ENCODE data around the gene MICAL3. TPM values are rescaled to one million over a fixed set of nuclear protein-coding genes. Genes with fewer than 3 reads are reported as not detected.

MICAL3 gene
- polyA plus RNA-seq, 1 donor from 2014 or later: 28.1 TPM

DNA sequence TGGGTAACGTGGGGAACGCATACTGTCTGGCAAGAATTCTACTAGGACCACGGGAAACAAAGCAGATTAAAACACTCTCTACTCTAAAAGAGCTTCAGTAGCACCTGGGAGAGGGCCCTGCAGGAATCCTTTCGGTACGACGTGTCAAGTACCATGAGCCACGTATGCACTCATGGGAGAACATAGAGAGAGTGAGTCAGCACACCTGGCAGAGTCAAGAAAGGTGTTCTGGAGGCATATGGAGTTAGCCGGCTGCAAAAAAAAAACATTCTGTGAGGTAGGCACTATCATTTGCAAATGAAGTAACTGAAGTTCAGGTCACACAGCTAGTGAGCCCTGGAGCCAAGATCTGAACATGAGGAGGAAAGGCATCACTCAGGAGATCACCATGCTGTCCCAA lies 179.0 kb downstream of the MICAL3 start:
- no peaks in the 10 kb centered on the region for H3K9me3 ChIP-seq (ENCODE audit: low read length)
- no peaks in the 10 kb centered on the region for H3K9me2 ChIP-seq (ENCODE audit: insufficient read depth, low read length)
- H3K9ac ChIP-seq (ENCODE audit: low read length): no peak overlapping the region
- H3K4me2 ChIP-seq (ENCODE audit: low read length): no peak overlapping the region
- H3F3A ChIP-seq (ENCODE audit: insufficient read depth, low read length, poor library complexity, severe bottlenecking): no peaks in the 10 kb centered on the region
- TF ChIP-seq, protein P1, sequence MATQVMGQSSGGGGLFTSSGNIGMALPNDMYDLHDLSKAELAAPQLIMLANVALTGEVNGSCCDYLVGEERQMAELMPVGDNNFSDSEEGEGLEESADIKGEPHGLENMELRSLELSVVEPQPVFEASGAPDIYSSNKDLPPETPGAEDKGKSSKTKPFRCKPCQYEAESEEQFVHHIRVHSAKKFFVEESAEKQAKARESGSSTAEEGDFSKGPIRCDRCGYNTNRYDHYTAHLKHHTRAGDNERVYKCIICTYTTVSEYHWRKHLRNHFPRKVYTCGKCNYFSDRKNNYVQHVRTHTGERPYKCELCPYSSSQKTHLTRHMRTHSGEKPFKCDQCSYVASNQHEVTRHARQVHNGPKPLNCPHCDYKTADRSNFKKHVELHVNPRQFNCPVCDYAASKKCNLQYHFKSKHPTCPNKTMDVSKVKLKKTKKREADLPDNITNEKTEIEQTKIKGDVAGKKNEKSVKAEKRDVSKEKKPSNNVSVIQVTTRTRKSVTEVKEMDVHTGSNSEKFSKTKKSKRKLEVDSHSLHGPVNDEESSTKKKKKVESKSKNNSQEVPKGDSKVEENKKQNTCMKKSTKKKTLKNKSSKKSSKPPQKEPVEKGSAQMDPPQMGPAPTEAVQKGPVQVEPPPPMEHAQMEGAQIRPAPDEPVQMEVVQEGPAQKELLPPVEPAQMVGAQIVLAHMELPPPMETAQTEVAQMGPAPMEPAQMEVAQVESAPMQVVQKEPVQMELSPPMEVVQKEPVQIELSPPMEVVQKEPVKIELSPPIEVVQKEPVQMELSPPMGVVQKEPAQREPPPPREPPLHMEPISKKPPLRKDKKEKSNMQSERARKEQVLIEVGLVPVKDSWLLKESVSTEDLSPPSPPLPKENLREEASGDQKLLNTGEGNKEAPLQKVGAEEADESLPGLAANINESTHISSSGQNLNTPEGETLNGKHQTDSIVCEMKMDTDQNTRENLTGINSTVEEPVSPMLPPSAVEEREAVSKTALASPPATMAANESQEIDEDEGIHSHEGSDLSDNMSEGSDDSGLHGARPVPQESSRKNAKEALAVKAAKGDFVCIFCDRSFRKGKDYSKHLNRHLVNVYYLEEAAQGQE (IDR thresholded peaks at IDR 0.05; ENCODE audit: borderline replicate concordance): no peak
- no peak for TF ChIP-seq MXI1 (conservative IDR thresholded peaks at IDR 0.05; ENCODE audit: poor library complexity, severe bottlenecking)
- TF ChIP-seq, protein P2, sequence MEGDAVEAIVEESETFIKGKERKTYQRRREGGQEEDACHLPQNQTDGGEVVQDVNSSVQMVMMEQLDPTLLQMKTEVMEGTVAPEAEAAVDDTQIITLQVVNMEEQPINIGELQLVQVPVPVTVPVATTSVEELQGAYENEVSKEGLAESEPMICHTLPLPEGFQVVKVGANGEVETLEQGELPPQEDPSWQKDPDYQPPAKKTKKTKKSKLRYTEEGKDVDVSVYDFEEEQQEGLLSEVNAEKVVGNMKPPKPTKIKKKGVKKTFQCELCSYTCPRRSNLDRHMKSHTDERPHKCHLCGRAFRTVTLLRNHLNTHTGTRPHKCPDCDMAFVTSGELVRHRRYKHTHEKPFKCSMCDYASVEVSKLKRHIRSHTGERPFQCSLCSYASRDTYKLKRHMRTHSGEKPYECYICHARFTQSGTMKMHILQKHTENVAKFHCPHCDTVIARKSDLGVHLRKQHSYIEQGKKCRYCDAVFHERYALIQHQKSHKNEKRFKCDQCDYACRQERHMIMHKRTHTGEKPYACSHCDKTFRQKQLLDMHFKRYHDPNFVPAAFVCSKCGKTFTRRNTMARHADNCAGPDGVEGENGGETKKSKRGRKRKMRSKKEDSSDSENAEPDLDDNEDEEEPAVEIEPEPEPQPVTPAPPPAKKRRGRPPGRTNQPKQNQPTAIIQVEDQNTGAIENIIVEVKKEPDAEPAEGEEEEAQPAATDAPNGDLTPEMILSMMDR (IDR thresholded peaks at IDR 0.05; ENCODE audit: poor library complexity, severe bottlenecking): no peak
- no peak for TF ChIP-seq TAF1 (IDR thresholded peaks at IDR 0.05; ENCODE audit: low read depth)
- no peak for TF ChIP-seq RAD21 (conservative IDR thresholded peaks at IDR 0.05)
- TF ChIP-seq SMC3 (conservative IDR thresholded peaks at IDR 0.05; ENCODE audit: poor library complexity): no peak
- no peak for TF ChIP-seq EP300 (conservative IDR thresholded peaks at IDR 0.05; ENCODE audit: poor library complexity, severe bottlenecking)
- no peak for TF ChIP-seq EZH2 (IDR thresholded peaks at IDR 0.05; ENCODE audit: borderline replicate concordance, insufficient read depth, low read length, poor library complexity, severe bottlenecking)
- no peak for TF ChIP-seq POLR2AphosphoS5 (IDR thresholded peaks at IDR 0.05)
- H3K36me3 ChIP-seq (ENCODE audit: insufficient read depth, low read length): no peaks in the 10 kb centered on the region
- H3K27me3 ChIP-seq (ENCODE audit: insufficient read depth, low read depth, low read length): no peaks in the 10 kb centered on the region
- H3K4me3 ChIP-seq (ENCODE audit: low read length): no peak overlapping the region
- no peak overlapping the region for H2AFZ ChIP-seq (ENCODE audit: low read depth, low read length)
- no peaks in the 10 kb centered on the region for H3K79me2 ChIP-seq (replicated peaks; ENCODE audit: insufficient read depth, low read length)
- H3K27ac ChIP-seq (ENCODE audit: low read length): no peak overlapping the region
- no peaks in the 10 kb centered on the region for H4K20me1 ChIP-seq (ENCODE audit: insufficient read depth)

DNA sequence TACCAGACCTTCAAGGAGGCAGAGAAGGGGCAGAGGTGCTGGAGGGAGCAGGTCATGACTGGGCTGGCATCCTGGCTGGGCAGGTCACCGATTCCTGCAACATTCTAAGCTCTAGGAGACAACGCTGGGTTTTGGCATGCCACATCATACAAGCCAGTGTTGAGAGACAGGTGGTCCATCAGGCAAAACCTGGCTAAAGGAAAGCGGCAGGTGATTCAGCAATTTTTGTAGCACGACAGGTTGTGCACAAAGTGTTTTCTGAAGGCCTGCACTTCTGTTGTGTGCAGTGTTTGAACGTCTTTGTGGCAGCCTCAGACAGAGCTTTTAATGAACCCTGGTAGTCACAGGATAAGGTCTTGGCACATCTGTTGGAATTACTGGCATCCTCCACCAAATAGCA lies 180.2 kb downstream of the MICAL3 start:
- Histone ChIP-seq H3K9me2 (ENCODE audit: insufficient read depth, low read length) (no peaks in the 10 kb centered on the region), H3K36me3 (ENCODE audit: insufficient read depth, low read length) (no peaks in the 10 kb centered on the region), H3K79me2 (replicated peaks; ENCODE audit: insufficient read depth, low read length) (no peaks in the 10 kb centered on the region), H3K9me3 (ENCODE audit: low read length) (no peaks in the 10 kb centered on the region), H3F3A (ENCODE audit: insufficient read depth, low read length, poor library complexity, severe bottlenecking) (no peaks in the 10 kb centered on the region), H3K27me3 (ENCODE audit: insufficient read depth, low read depth, low read length) (no peaks in the 10 kb centered on the region), H3K9ac (ENCODE audit: low read length) (no peak overlapping the region), H4K20me1 (ENCODE audit: insufficient read depth) (no peaks in the 10 kb centered on the region), H3K27ac (ENCODE audit: low read length) (no peak overlapping the region), H3K4me2 (ENCODE audit: low read length) (no peak overlapping the region), H3K4me3 (ENCODE audit: low read length) (no peak overlapping the region), H2AFZ (ENCODE audit: low read depth, low read length) (no peak overlapping the region)
- no peak for TF ChIP-seq MXI1 (conservative IDR thresholded peaks at IDR 0.05; ENCODE audit: poor library complexity, severe bottlenecking)
- TF ChIP-seq, protein P2 (IDR thresholded peaks at IDR 0.05; ENCODE audit: poor library complexity, severe bottlenecking): no peak
- no peak for TF ChIP-seq EP300 (conservative IDR thresholded peaks at IDR 0.05; ENCODE audit: poor library complexity, severe bottlenecking)
- TF ChIP-seq POLR2AphosphoS5 (IDR thresholded peaks at IDR 0.05): no peak
- TF ChIP-seq EZH2 (IDR thresholded peaks at IDR 0.05; ENCODE audit: borderline replicate concordance, insufficient read depth, low read length, poor library complexity, severe bottlenecking): no peak
- TF ChIP-seq RAD21 (conservative IDR thresholded peaks at IDR 0.05): no peak
- TF ChIP-seq TAF1 (IDR thresholded peaks at IDR 0.05; ENCODE audit: low read depth): no peak
- TF ChIP-seq, protein P1 (IDR thresholded peaks at IDR 0.05; ENCODE audit: borderline replicate concordance): no peak
- TF ChIP-seq SMC3 (conservative IDR thresholded peaks at IDR 0.05; ENCODE audit: poor library complexity): no peak

Data from neural cell (in vitro differentiated cells).